ENCODE data around the gene PRICKLE1. TPM values are rescaled to one million over a fixed set of nuclear protein-coding genes. Genes with fewer than 3 reads are reported as not detected.

Gene PRICKLE1
- total and polyA plus RNA-seq, 10 of the 15 experiments (the other 5 are each of a cell fraction or from before 2014, with no cell fraction given), result 0.47 to 2.8 (median 0.86) TPM

DNA sequence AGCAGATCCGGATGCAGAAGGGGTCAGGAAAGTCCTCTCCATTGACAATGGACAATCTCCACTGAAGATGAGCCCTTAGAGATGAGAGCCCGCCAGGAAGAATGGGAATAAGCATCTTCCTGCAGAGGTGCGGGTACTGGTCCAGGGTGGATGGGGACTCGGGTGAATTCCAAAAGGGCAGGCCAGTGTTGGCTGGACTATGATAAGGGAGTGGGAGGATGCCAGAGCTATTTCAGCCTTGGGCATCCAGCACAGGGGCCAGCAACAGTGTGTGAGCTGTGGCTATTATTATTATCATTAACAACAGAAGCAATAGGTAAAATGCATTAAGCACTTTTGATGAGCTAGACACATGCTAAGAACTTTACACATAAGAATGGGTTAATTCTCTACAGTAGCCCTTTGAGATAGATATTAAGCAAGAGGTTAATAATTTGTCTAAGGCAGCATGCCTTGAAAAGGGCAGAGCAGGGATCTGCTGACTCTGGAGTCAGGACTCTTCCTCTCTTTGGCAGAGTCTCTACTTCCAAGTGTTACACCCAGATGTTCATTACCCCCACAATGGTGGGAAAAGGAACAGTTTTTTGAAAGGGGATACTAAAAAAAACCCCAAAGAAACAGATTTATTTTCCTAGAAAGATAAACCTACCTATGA lies 55.2 kb downstream of the PRICKLE1 start (continued):
- TF ChIP-seq BCLAF1 (IDR thresholded peaks at IDR 0.05) (no peak), TAF1 (IDR thresholded peaks at IDR 0.05; ENCODE audit: borderline replicate concordance, low read depth, low read length) (no peak), RFX5 (IDR thresholded peaks at IDR 0.05; ENCODE audit: low read depth, low read length) (no peak), ZNF622 (IDR thresholded peaks at IDR 0.05) (no peak), RBBP5 (conservative IDR thresholded peaks at IDR 0.05) (no peak)
- TF ChIP-seq, protein P1, sequence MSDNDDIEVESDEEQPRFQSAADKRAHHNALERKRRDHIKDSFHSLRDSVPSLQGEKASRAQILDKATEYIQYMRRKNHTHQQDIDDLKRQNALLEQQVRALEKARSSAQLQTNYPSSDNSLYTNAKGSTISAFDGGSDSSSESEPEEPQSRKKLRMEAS (IDR thresholded peaks at IDR 0.05; ENCODE audit: low read depth, low read length), result no peak

DNA sequence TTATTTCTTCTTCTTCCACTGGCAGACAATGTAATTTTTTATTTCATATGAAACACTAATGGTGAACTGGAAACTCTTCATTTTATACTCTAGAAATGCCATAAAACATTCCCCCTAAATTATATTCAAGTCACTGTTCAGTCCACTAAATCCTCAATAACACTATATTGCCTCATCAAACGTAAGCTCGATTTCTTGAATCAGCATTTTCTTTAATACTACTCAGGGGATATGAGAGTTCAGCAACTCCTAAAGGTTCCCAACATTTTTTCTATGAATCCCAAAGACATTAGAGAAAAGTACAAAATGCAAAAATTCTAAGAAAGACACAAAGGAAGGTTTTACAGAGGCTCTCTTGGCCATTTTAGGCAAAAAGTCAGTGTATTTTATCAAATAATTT lies 59.3 kb downstream of the PRICKLE1 start:
- ATAC-seq (no peak), FAIRE-seq (no peak), DNase-seq (ENCODE audit: low read depth, low spot score) (no peak)
- in situ Hi-C loops (cut with MboI) (no loop called here), intact Hi-C loops (cut with micrococcal nuclease; ENCODE audit: unreplicated experiment) (no loop called here)
- no peak overlapping the region for H3K9ac ChIP-seq (ENCODE audit: control insufficient read depth, insufficient read depth, low read length)
- no peak overlapping the region for H3K4me2 ChIP-seq (ENCODE audit: control insufficient read depth, insufficient read depth)
- H3K27ac ChIP-seq (ENCODE audit: control insufficient read depth, insufficient read depth), result no peak overlapping the region
- H2AFZ ChIP-seq (ENCODE audit: control insufficient read depth, low read depth, low read length), result no peak overlapping the region
- BruUV-seq (replicated peaks), result no TSS peak
- no peaks in the 10 kb centered on the region for H3K27me3 ChIP-seq (replicated peaks in 1 of 2; ENCODE audit: control insufficient read depth in 2 of 2, insufficient read depth in 2 of 2, low read length in 1 of 2)
- H3K79me2 ChIP-seq (ENCODE audit: control insufficient read depth, insufficient read depth, low read length), result no peaks in the 10 kb centered on the region
- SMC1A ChIA-PET (ENCODE audit: uncharacterized antibody, unreplicated experiment), result no interaction called here
- POLR2A ChIA-PET, result interaction anchor here (0.6 kb wide), 1 partner anchor 750 kb away, joined by 6 read pairs; no protein-coding TSS in a partner anchor
- TF ChIP-seq NR2C1 (IDR thresholded peaks at IDR 0.05), result no peak
- no peak for TF ChIP-seq PML (IDR thresholded peaks at IDR 0.05; ENCODE audit: low read length)
- no peak for TF ChIP-seq SP1 (IDR thresholded peaks at IDR 0.05; ENCODE audit: low read depth, low read length)
- no peak for TF ChIP-seq NFIC (IDR thresholded peaks at IDR 0.05; ENCODE audit: low read depth, low read length)
- no peak for TF ChIP-seq IRF4 (IDR thresholded peaks at IDR 0.05; ENCODE audit: low read depth, low read length)
- no peak for TF ChIP-seq NRF1 (conservative IDR thresholded peaks at IDR 0.05; ENCODE audit: low read depth, low read length)
- no peak for TF ChIP-seq HDGF (IDR thresholded peaks at IDR 0.05)
- TF ChIP-seq PAX5 (IDR thresholded peaks at IDR 0.05; ENCODE audit: borderline replicate concordance, low read depth, low read length), result no peak
- no peak for TF ChIP-seq MTA2 (IDR thresholded peaks at IDR 0.05; ENCODE audit: low read depth)
- TF ChIP-seq EZH2 (IDR thresholded peaks at IDR 0.05; ENCODE audit: borderline replicate concordance, control insufficient read depth, low read depth, low read length), result no peak
- TF ChIP-seq CBX3 (IDR thresholded peaks at IDR 0.05; ENCODE audit: borderline replicate concordance, low read depth), result no peak
- no peak for TF ChIP-seq ZBED1 (IDR thresholded peaks at IDR 0.05; ENCODE audit: borderline replicate concordance)
- TF ChIP-seq, protein P2, sequence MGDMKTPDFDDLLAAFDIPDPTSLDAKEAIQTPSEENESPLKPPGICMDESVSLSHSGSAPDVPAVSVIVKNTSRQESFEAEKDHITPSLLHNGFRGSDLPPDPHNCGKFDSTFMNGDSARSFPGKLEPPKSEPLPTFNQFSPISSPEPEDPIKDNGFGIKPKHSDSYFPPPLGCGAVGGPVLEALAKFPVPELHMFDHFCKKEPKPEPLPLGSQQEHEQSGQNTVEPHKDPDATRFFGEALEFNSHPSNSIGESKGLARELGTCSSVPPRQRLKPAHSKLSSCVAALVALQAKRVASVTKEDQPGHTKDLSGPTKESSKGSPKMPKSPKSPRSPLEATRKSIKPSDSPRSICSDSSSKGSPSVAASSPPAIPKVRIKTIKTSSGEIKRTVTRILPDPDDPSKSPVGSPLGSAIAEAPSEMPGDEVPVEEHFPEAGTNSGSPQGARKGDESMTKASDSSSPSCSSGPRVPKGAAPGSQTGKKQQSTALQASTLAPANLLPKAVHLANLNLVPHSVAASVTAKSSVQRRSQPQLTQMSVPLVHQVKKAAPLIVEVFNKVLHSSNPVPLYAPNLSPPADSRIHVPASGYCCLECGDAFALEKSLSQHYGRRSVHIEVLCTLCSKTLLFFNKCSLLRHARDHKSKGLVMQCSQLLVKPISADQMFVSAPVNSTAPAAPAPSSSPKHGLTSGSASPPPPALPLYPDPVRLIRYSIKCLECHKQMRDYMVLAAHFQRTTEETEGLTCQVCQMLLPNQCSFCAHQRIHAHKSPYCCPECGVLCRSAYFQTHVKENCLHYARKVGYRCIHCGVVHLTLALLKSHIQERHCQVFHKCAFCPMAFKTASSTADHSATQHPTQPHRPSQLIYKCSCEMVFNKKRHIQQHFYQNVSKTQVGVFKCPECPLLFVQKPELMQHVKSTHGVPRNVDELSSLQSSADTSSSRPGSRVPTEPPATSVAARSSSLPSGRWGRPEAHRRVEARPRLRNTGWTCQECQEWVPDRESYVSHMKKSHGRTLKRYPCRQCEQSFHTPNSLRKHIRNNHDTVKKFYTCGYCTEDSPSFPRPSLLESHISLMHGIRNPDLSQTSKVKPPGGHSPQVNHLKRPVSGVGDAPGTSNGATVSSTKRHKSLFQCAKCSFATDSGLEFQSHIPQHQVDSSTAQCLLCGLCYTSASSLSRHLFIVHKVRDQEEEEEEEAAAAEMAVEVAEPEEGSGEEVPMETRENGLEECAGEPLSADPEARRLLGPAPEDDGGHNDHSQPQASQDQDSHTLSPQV (IDR thresholded peaks at IDR 0.05), result no peak
- 72% methylated on average over 2 of the region's 2 CpGs for WGBS (ENCODE audit: insufficient coverage, insufficient replicate concordance, low lambda C conversion rate, missing lambda C conversion rate)
- no peaks in the 10 kb centered on the region for H3K4me1 ChIP-seq (ENCODE audit: control insufficient read depth, insufficient read depth, low read length)
- CTCF ChIA-PET, result interaction anchor here (0.6 kb wide), 1 partner anchor 416 kb away, joined by 3 read pairs; no protein-coding TSS in a partner anchor
- H3K4me3 ChIP-seq, result no peak overlapping the region
- no peaks in the 10 kb centered on the region for H3K36me3 ChIP-seq (ENCODE audit: control insufficient read depth in 2 of 2, insufficient read depth in 2 of 2, low read length in 1 of 2)
- H3K9me3 ChIP-seq (replicated peaks; ENCODE audit: control insufficient read depth, insufficient read depth, low read length), result no peaks in the 10 kb centered on the region
- no peaks in the 10 kb centered on the region for H4K20me1 ChIP-seq (ENCODE audit: control insufficient read depth, insufficient read depth)
- RAD21 ChIA-PET (ENCODE audit: unreplicated experiment), result no interaction called here

All from GM12878 (cell line).